Liver (tissue), 9 donors: ENCODE results near the gene MACROD1. TPM values are rescaled to one million over a fixed set of nuclear protein-coding genes. Genes with fewer than 3 reads are reported as not detected.

Source experiments
- DNase-seq: peaks from one replicate; pipeline ENCODE4 v3.0.0-alpha.2; 2017; ENCODE audit warnings: low spot score
- H3K27ac ChIP-seq, 2 donors: one replicate each; pipeline ENCODE4 v1.7.0; 2013; ENCODE audit warnings: inconsistent platforms in 2 of 2, low read length in 2 of 2, control low read depth in 1 of 2, low read depth in 1 of 2, mild to moderate bottlenecking in 1 of 2
- H3K27me3 ChIP-seq, 4 donors: one replicate each; pipeline versions ENCODE4 v1.6.1 to v1.7.0; 2013; ENCODE audit warnings: low read length in 3 of 4, inconsistent platforms in 1 of 4, mild to moderate bottlenecking in 1 of 4, moderate library complexity in 1 of 4; ENCODE audit not compliant: control insufficient read depth in 4 of 4, insufficient read depth in 4 of 4
- H3K36me3 ChIP-seq, 4 donors: one replicate each; pipeline versions ENCODE4 v1.6.1 to v1.7.0; 2013; ENCODE audit warnings: low read length in 3 of 4, mild to moderate bottlenecking in 3 of 4, low read depth in 1 of 4, moderate library complexity in 1 of 4; ENCODE audit not compliant: control insufficient read depth in 4 of 4, insufficient read depth in 3 of 4
- H3K4me1 ChIP-seq, 4 donors: one replicate each; pipeline versions ENCODE4 v1.6.1 to v1.7.0; 2013; ENCODE audit warnings: low read length in 3 of 4, mild to moderate bottlenecking in 3 of 4, moderate library complexity in 1 of 4; ENCODE audit not compliant: control insufficient read depth in 4 of 4, insufficient read depth in 4 of 4
- H3K4me3 ChIP-seq, 3 donors: one replicate each; pipeline versions ENCODE4 v1.6.1 to v1.7.0; 2013; ENCODE audit warnings: low read length in 3 of 3, control low read depth in 1 of 3, low read depth in 1 of 3, mild to moderate bottlenecking in 1 of 3
- H3K9ac ChIP-seq, 2 donors: one replicate each; pipeline ENCODE4 v1.7.0; 2013; ENCODE audit warnings: low read length in 2 of 2, mild to moderate bottlenecking in 2 of 2, moderate library complexity in 2 of 2, control low read depth in 1 of 2, low read depth in 1 of 2
- H3K9me3 ChIP-seq, 4 donors: one replicate each; pipeline versions ENCODE4 v1.6.1 to v1.7.0; 2013; ENCODE audit warnings: low read length in 3 of 4; ENCODE audit not compliant: control insufficient read depth in 4 of 4
- CTCF ChIP-seq: fragments of 150-350 bp; IDR thresholded peaks from 2 replicates; pipeline ENCODE4 v1.5.1; 2017; ENCODE audit warnings: improper control_type of control experiment, low read depth, low read length; ENCODE audit not compliant: missing input control
- EGR1 ChIP-seq, 2 donors: IDR thresholded peaks; 2 replicates each; pipeline ENCODE4 v1.6.1; 2016 to 2018; ENCODE audit warnings: antibody characterized with exemption in 2 of 2, low read depth in 2 of 2
- FOXA1 ChIP-seq: IDR thresholded peaks from 2 replicates; pipeline ENCODE4 v1.6.1; 2016; ENCODE audit warnings: antibody characterized with exemption
- FOXA2 ChIP-seq: IDR thresholded peaks from 2 replicates; pipeline ENCODE4 v1.6.1; 2016; ENCODE audit warnings: antibody characterized with exemption
- GABPA ChIP-seq, 2 donors: IDR thresholded peaks in 1 of 2; conservative IDR thresholded peaks in 1 of 2; 2 replicates each; pipeline ENCODE4 v1.6.1; 2016; ENCODE audit warnings: antibody characterized with exemption in 2 of 2, mild to moderate bottlenecking in 1 of 2, moderate library complexity in 1 of 2
- HNF4A ChIP-seq, 2 donors: conservative IDR thresholded peaks; 2 replicates each; pipeline ENCODE4 v1.6.1; 2016; ENCODE audit warnings: antibody characterized with exemption in 2 of 2, mild to moderate bottlenecking in 2 of 2
- HNF4G ChIP-seq: IDR thresholded peaks from 2 replicates; pipeline ENCODE4 v1.6.1; 2016; ENCODE audit warnings: antibody characterized with exemption
- JUND ChIP-seq, 2 donors: IDR thresholded peaks; 2 replicates each; pipeline ENCODE4 v1.6.1; 2016; ENCODE audit warnings: antibody characterized with exemption in 2 of 2
- MAX ChIP-seq: IDR thresholded peaks from 2 replicates; pipeline ENCODE4 v1.6.1; 2016; ENCODE audit warnings: antibody characterized with exemption
- NR2F2 ChIP-seq: IDR thresholded peaks from 2 replicates; pipeline ENCODE4 v1.6.1; 2016; ENCODE audit warnings: antibody characterized with exemption
- RAD21 ChIP-seq, 2 donors: IDR thresholded peaks; 2 replicates each; pipeline ENCODE4 v1.6.1; 2016; ENCODE audit warnings: antibody characterized with exemption in 2 of 2, mild to moderate bottlenecking in 2 of 2
- RXRA ChIP-seq, 2 donors: IDR thresholded peaks; 2 replicates each; pipeline ENCODE4 v1.6.1; 2017 to 2018; ENCODE audit warnings: antibody characterized with exemption in 2 of 2, mild to moderate bottlenecking in 1 of 2
- TAF1 ChIP-seq: conservative IDR thresholded peaks from 2 replicates; pipeline ENCODE4 v1.6.1; 2016; ENCODE audit warnings: antibody characterized with exemption, mild to moderate bottlenecking
- YY1 ChIP-seq: IDR thresholded peaks from 2 replicates; pipeline ENCODE4 v1.6.1; 2016; ENCODE audit warnings: antibody characterized with exemption, mild to moderate bottlenecking
- ZBTB33 ChIP-seq: IDR thresholded peaks from 2 replicates; pipeline ENCODE4 v1.6.1; 2016; ENCODE audit warnings: antibody characterized with exemption
- WGBS: extraction: QIAGEN DNeasy Blood & Tissue Kit; methylation state at CpG from one replicate; pipeline ENCODE4 v1.1.7; 2013; 5-methylcytosine and 5-hydroxymethylcytosine counted together
- polyA plus RNA-seq, 2 donors: library from polyadenylated mRNA; stranded (reverse) in 1 of 2; unstranded in 1 of 2; fragments of 200-250 nt in 1 of 2; fragments of >200 nt in 1 of 2; fragmentation: Nextera tagmentation in 1 of 2; extraction: Ambion mirVana in 1 of 2; gene quantifications; one replicate each; pipeline versions ENCODE4 v1.2.1 to v1.2.3, GENCODE V29; 2013 to 2015
- total RNA-seq, 2 donors: library from RNA; depleted of rRNA; stranded (reverse); fragments of >200 nt; gene quantifications; one replicate each; pipeline ENCODE4 v1.2.3, GENCODE V29; 2014
- TF ChIP-seq, protein P1 (sequence below): IDR thresholded peaks from 2 replicates; pipeline ENCODE4 v1.6.1; 2016; ENCODE audit warnings: antibody characterized with exemption
- TF ChIP-seq, protein P2 (sequence below): IDR thresholded peaks from 2 replicates; pipeline ENCODE4 v1.6.1; 2016; ENCODE audit warnings: antibody characterized with exemption, mild to moderate bottlenecking
- donor health status: healthy.
- donor health status: healthy.
- donor health status: healthy.
- donor health status: healthy.
- donor health status: healthy.

The MACROD1 gene
- total and polyA plus RNA-seq, 4 donors: 8.9 to 25.9 (median 13.1) TPM

- Histone ChIP-seq H3K27ac (no peak overlapping the region), H3K4me3 (no peak overlapping the region), H3K9me3 (no peaks in the 10 kb centered on the region), H3K9ac (no peak overlapping the region), H3K36me3 (no peaks in the 10 kb centered on the region), H3K4me1 (no peaks in the 10 kb centered on the region), H3K27me3 (no peaks in the 10 kb centered on the region)
- 91% methylated on average over 14 of the region's 14 CpGs for whole genome bisulfite sequencing
- no peak for TF ChIP-seq MAX
- TF ChIP-seq ZBTB33: no peak
- TF ChIP-seq GABPA (IDR thresholded peaks at IDR 0.05 in 1 of 2, conservative IDR thresholded peaks at IDR 0.05 in 1 of 2): no peak
- TF ChIP-seq FOXA1: no peak
- no peak for TF ChIP-seq RAD21 (IDR thresholded peaks at IDR 0.05)
- TF ChIP-seq JUND (IDR thresholded peaks at IDR 0.05): no peak
- no peak for TF ChIP-seq FOXA2
- TF ChIP-seq, protein P1, sequence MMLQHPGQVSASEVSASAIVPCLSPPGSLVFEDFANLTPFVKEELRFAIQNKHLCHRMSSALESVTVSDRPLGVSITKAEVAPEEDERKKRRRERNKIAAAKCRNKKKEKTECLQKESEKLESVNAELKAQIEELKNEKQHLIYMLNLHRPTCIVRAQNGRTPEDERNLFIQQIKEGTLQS: no peak
- no peak for TF ChIP-seq YY1
- no peak for TF ChIP-seq CTCF
- TF ChIP-seq HNF4A (conservative IDR thresholded peaks at IDR 0.05): no peak
- TF ChIP-seq HNF4G: no peak
- no peak for TF ChIP-seq EGR1 (IDR thresholded peaks at IDR 0.05; ENCODE audit: low read depth in 2 of 2)
- no peak for TF ChIP-seq RXRA (IDR thresholded peaks at IDR 0.05)
- no peak for TF ChIP-seq NR2F2
- DNase-seq: no peak
These were observed 143.7 kb downstream of the MACROD1 start for GRCh38 chr11:64022125-64022784.

DNA sequence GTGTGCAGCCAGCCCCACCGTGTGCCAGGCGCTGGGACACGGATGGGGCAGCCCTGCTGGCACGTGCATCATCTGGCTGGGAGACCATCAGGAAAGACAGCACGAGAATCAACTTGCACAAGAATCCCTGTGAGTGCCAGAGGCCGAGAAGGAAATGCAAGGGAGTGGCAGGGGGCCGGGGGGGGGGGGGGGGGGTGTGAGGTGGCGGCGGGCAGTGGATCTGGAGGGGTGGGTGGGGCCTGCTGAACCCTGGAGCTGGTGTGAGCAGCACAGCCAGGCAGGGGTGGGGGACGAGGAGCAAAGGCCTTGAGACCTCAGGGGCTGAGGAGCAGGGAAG is 144.2 kb downstream of the MACROD1 start:
- DNase-seq: no peak
- no peak overlapping the region for H3K27ac ChIP-seq
- H3K27me3 ChIP-seq: no peaks in the 10 kb centered on the region
- TF ChIP-seq ZBTB33: no peak
- TF ChIP-seq HNF4A (conservative IDR thresholded peaks at IDR 0.05): no peak
- TF ChIP-seq TAF1: no peak
- TF ChIP-seq, protein P2, sequence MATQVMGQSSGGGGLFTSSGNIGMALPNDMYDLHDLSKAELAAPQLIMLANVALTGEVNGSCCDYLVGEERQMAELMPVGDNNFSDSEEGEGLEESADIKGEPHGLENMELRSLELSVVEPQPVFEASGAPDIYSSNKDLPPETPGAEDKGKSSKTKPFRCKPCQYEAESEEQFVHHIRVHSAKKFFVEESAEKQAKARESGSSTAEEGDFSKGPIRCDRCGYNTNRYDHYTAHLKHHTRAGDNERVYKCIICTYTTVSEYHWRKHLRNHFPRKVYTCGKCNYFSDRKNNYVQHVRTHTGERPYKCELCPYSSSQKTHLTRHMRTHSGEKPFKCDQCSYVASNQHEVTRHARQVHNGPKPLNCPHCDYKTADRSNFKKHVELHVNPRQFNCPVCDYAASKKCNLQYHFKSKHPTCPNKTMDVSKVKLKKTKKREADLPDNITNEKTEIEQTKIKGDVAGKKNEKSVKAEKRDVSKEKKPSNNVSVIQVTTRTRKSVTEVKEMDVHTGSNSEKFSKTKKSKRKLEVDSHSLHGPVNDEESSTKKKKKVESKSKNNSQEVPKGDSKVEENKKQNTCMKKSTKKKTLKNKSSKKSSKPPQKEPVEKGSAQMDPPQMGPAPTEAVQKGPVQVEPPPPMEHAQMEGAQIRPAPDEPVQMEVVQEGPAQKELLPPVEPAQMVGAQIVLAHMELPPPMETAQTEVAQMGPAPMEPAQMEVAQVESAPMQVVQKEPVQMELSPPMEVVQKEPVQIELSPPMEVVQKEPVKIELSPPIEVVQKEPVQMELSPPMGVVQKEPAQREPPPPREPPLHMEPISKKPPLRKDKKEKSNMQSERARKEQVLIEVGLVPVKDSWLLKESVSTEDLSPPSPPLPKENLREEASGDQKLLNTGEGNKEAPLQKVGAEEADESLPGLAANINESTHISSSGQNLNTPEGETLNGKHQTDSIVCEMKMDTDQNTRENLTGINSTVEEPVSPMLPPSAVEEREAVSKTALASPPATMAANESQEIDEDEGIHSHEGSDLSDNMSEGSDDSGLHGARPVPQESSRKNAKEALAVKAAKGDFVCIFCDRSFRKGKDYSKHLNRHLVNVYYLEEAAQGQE: no peak
- TF ChIP-seq FOXA1: no peak
- TF ChIP-seq GABPA (IDR thresholded peaks at IDR 0.05 in 1 of 2, conservative IDR thresholded peaks at IDR 0.05 in 1 of 2): no peak
- no peak for TF ChIP-seq JUND (IDR thresholded peaks at IDR 0.05)
- TF ChIP-seq, protein P1: no peak
- no peak for TF ChIP-seq HNF4G
- TF ChIP-seq YY1: no peak
- TF ChIP-seq NR2F2: no peak
- TF ChIP-seq EGR1 (IDR thresholded peaks at IDR 0.05; ENCODE audit: low read depth in 2 of 2): no peak
- TF ChIP-seq RAD21 (IDR thresholded peaks at IDR 0.05): no peak
- TF ChIP-seq RXRA (IDR thresholded peaks at IDR 0.05): no peak
- no peak for TF ChIP-seq FOXA2
- no peak for TF ChIP-seq MAX
- H3K4me1 ChIP-seq: no peaks in the 10 kb centered on the region
- WGBS: 75% methylated on average over 10 of the region's 10 CpGs
- no peak overlapping the region for H3K4me3 ChIP-seq
- H3K9me3 ChIP-seq: no peaks in the 10 kb centered on the region
- no peak overlapping the region for H3K9ac ChIP-seq
- H3K36me3 ChIP-seq: no peaks in the 10 kb centered on the region
